UCSD-AML1 (cell line): ENCODE results near the gene KRT5.

Experiments used
- DNase-seq: peaks from one replicate; lab custom pipeline; 2025; ENCODE audit not compliant: unreplicated experiment; lab: John Stamatoyannopoulos, UW

KRT5 gene

GRCh38 chr12:52539083-52539820 lies 19.1 kb upstream of the KRT5 start:
- no peak for DNase-seq

- no peak for DNase-seq
Measured at GRCh38 chr12:52537101-52537500, 16.9 kb upstream of the KRT5 start.

- DNase-seq: no peak
Measured at GRCh38 chr12:52535574-52535973, 15.4 kb upstream of the KRT5 start.

GRCh38 chr12:52534482-52534881 lies 14.3 kb upstream of the KRT5 start:
- DNase-seq: no peak

GRCh38 chr12:52533686-52534470 lies 13.7 kb upstream of the KRT5 start:
- DNase-seq: no peak

- DNase-seq: no peak
Measured at GRCh38 chr12:52532636-52533035, 12.4 kb upstream of the KRT5 start.

GRCh38 chr12:52531566-52532300 lies 11.5 kb upstream of the KRT5 start:
- DNase-seq: no peak

GRCh38 chr12:52530905-52531304 lies 10.7 kb upstream of the KRT5 start:
- no peak for DNase-seq

- no peak for DNase-seq
Measured at GRCh38 chr12:52530366-52530765, 10.2 kb upstream of the KRT5 start.

- no peak for DNase-seq
Measured at GRCh38 chr12:52529846-52530245, 9.7 kb upstream of the KRT5 start.

GRCh38 chr12:52529417-52529816 lies 9.2 kb upstream of the KRT5 start:
- DNase-seq: no peak

- no peak for DNase-seq
Measured at GRCh38 chr12:52528641-52529143, 8.5 kb upstream of the KRT5 start.

- DNase-seq: no peak
Measured at GRCh38 chr12:52527121-52527800, 7.1 kb upstream of the KRT5 start.

GRCh38 chr12:52526511-52526951 lies 6.3 kb upstream of the KRT5 start:
- no peak for DNase-seq

- DNase-seq: no peak
Measured at GRCh38 chr12:52525661-52526499, 5.7 kb upstream of the KRT5 start.

GRCh38 chr12:52524898-52525591 lies 4.9 kb upstream of the KRT5 start:
- DNase-seq: no peak

- no peak for DNase-seq
Measured at GRCh38 chr12:52524241-52524897, 4.2 kb upstream of the KRT5 start.

- no peak for DNase-seq
Measured at GRCh38 chr12:52523824-52524223, 3.6 kb upstream of the KRT5 start.
